Urinary bladder (tissue), 4 donors: ENCODE results near the gene SNF8. TPM values are rescaled to one million over a fixed set of nuclear protein-coding genes. Genes with fewer than 3 reads are reported as not detected.

Experiments used
- DNase-seq: peaks from one replicate; pipeline ENCODE4 v3.0.0-alpha.2; 2015; ENCODE audit errors: extremely low spot score
- H3K27ac ChIP-seq: one replicate; pipeline ENCODE4 v1.5.1; 2013; ENCODE audit warnings: low read depth, mild to moderate bottlenecking, moderate library complexity
- H3K36me3 ChIP-seq: one replicate; pipeline ENCODE4 v1.6.1; 2013; ENCODE audit warnings: mild to moderate bottlenecking, moderate library complexity; ENCODE audit not compliant: insufficient read depth
- H3K4me1 ChIP-seq: one replicate; pipeline ENCODE4 v1.6.1; 2013; ENCODE audit warnings: mild to moderate bottlenecking, moderate library complexity; ENCODE audit not compliant: insufficient read depth
- H3K4me3 ChIP-seq: one replicate; pipeline ENCODE4 v1.5.1; 2013; ENCODE audit warnings: low read depth, low read length
- WGBS: extraction: QIAGEN DNeasy Blood & Tissue Kit; methylation state at CpG from one replicate; pipeline ENCODE4 v1.1.7; 2013; 5-methylcytosine and 5-hydroxymethylcytosine counted together
- polyA plus RNA-seq: library from polyadenylated mRNA; stranded (reverse); fragments of 200-250 nt; gene quantifications from one replicate; pipeline ENCODE4 v1.2.3, GENCODE V29; 2013
- total RNA-seq: library from RNA; depleted of rRNA; stranded (reverse); fragments of >200 nt; gene quantifications from one replicate; pipeline ENCODE4 v1.2.3, GENCODE V29; 2014
- donor health status: healthy with polysubstance abuse.
- donor health status: healthy.

The SNF8 gene
- total and polyA plus RNA-seq, 2 donors = 31.7 to 126 TPM

DNA sequence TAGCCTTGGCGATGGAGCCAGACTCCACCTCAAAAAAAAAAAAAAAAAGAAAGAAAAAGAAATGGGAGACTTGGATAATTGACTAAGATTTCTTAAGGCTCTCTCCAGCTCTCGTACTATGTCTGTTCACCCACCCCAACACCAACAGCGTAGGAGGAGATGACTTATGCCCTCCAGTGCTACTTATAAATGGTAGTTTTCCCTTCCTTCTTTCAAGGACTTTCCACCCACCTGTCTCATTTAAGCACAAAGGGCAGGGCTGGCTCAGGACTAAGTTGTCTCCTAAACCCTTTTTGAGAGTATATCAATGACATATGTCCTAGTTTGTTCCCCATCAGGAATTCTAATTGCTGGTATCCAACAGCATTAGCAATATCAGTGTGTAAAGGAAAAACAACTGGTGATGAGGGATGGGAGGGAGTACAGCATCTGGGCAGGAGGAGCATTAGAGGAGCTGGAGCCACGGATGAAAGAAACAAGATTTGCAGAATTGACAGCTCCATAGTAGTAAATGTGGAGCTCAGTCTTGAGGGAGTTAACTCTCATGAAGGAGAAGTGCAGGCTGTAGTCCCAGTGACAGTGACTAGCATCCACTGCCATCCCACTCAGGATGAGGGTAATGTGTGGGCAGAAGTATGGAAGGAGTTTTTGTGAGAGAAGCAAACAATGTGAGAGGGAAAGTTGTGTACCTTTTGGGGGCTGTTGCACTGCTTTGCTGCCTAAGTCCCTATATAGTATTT, 19.2 kb downstream of the SNF8 start:
- no peaks in the 10 kb centered on the region for H3K4me1 ChIP-seq
- 75% methylated on average over 4 of the region's 4 CpGs for WGBS
- peaks cover 1% of the 10 kb centered on the region for H3K36me3 ChIP-seq
- no peak for DNase-seq
- H3K4me3 ChIP-seq = no peak overlapping the region
- no peak overlapping the region for H3K27ac ChIP-seq

- H3K4me3 ChIP-seq = no peak overlapping the region
- peaks cover 3% of the 10 kb centered on the region for H3K4me1 ChIP-seq
- H3K27ac ChIP-seq = no peak overlapping the region
- H3K36me3 ChIP-seq = peaks cover 6% of the 10 kb centered on the region
- no peak for DNase-seq
- 79% methylated on average over 5 of the region's 5 CpGs for WGBS
These were observed 29.0 kb downstream of the SNF8 start for GRCh38 chr17:48915459-48916282.

DNA sequence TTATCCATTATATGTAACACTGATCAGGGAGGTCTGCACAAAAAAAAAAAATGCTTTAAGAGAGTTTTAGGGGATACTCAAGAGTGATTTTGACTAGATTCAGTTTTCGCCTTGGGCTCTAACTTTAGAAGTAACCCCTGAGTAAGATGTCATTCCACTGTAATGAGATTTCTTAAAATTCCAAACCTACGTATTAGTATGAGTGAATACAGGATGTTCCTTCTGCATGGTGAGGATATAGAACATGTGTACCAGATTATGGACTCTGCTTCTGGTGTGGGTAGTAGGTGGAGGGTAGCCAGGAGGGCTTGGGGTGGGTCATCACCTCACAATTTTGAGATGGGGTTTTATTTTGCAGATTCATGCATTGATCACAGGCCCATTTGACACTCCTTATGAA, 32.2 kb downstream of the SNF8 start:
- WGBS = 88% methylated on average over 2 of the region's 2 CpGs
- Histone ChIP-seq H3K4me1 (peaks cover 3% of the 10 kb centered on the region), H3K4me3 (no peak overlapping the region), H3K36me3 (peaks cover 3% of the 10 kb centered on the region), H3K27ac (no peak overlapping the region)
- DNase-seq = no peak

DNA sequence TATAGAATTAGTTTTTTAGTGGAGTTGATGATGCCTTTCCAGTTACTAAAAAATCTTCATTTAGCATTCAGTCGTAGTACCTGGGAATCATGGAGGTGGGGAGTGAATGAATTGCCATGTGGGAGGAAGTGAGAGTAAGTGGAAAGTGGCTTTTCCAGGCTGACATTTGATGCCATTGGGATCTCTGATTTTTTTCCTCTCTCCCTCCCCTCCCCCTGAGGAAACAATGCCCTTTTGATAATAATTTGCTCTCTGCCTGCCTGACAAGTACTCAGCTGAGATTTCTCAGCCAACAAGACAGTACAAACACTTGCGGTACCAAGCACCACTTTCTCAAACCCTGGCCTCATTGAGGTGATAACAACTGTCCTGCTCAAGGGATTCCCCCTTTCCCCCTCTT, 34.3 kb downstream of the SNF8 start:
- 62% methylated on average over 2 of the region's 2 CpGs for WGBS
- peaks cover 3% of the 10 kb centered on the region for H3K36me3 ChIP-seq
- no peak for DNase-seq
- no peak overlapping the region for H3K4me3 ChIP-seq
- H3K4me1 ChIP-seq = peaks cover 3% of the 10 kb centered on the region
- H3K27ac ChIP-seq = no peak overlapping the region

DNA sequence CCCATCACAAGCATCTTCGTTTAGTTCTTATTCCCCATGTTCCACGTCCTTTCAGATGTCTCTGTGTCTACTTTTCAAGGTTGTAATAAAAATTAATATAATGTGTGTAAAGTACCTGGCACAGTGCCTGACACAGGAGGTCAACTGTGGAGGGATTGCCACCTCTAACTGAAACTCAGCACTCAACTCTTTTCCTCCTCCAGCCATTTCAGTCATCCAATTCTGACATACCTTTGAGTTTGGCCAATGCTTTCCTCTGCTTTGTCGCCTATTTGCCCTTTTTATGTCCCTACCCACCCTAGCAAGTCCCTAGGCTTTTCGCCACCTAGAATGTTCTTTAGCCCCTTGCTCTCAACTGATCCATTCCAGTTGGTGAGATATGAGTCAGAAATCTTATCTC, 34.9 kb downstream of the SNF8 start:
- DNase-seq = no peak
- WGBS = 54% methylated on average over 4 of the region's 4 CpGs
- Histone ChIP-seq H3K36me3 (peaks cover 3% of the 10 kb centered on the region), H3K27ac (no peak overlapping the region), H3K4me3 (no peak overlapping the region), H3K4me1 (peaks cover 3% of the 10 kb centered on the region)

DNA sequence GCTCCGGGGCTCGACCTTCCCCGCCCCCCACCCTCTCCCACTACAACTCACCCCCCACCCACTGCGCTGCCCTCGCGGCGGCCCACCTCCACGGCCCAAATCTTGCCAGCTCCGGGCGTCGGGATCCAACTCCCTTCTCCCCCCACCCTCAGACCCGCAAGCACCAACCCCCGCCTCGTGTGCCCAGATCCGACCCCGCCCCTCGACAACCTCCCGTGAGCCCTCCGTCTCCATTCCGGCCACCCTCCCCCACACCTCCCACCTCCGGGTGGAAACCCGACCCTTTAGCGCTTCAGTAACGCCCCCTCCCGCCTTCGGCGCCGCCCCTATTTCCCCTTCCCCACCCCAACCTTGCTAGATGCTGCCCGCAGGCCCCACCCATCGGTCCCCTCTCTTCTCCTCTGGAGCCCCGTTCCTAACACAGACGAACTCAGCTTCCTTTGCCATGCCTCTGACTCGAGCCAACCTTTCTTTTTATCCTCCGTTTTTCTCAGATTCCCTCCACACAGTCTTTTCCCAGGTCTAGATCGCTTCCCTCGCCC, 35.7 kb downstream of the SNF8 start:
- WGBS = 1% methylated on average over 36 of the region's 36 CpGs
- DNase-seq = peak; percentile 67
- Histone ChIP-seq H3K4me3 (peak overlapping the region; percentile 100), H3K27ac (peak overlapping the region; percentile 95), H3K36me3 (peaks cover 3% of the 10 kb centered on the region), H3K4me1 (peaks cover 3% of the 10 kb centered on the region)

DNA sequence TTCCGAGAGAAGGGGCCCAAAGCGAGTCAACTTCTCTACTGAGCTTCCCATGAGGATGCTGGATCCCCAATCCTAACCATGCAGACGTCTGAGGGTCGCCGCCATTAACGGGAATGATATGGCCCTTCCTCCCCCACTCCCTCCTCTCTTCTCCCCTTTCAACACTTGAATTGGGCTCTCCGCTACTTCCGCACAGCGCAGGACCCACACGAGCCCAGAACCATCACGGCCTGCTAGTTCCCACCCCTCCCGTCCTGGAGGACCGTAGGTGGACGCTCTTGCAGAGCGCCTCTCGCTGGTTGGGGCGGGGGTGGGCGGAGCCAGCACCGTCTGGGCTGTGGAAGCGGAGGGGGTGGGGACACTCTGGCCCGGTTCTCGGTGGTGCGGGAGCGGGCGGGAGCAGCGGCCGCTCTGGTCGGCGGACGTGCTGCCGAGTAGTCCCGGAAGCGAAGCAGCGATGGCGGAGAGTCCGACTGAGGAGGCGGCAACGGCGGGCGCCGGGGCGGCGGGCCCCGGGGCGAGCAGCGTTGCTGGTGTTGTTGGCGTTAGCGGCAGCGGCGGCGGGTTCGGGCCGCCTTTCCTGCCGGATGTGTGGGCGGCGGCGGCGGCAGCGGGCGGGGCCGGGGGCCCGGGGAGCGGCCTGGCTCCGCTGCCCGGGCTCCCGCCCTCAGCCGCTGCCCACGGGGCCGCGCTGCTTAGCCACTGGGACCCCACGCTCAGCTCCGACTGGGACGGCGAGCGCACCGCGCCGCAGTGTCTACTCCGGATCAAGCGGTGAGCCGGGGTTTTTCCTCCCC, 36.4 kb downstream of the SNF8 start, which contains the start of gene UBE2Z:
Gene UBE2Z, plus strand, starts transcription at position 361 of the 797 bp plus-strand sequence. Its CDS starts 97 bp downstream, at position 458.
- Histone ChIP-seq H3K27ac (peak within 1 kb of the TSS; percentile 95), H3K36me3 (no peaks in the 10 kb centered on the region), H3K4me3 (peak within 1 kb of the TSS; percentile 100), H3K4me1 (peaks cover 3% of the 10 kb centered on the region)
- WGBS = under 1% methylated on average over 81 of the region's 81 CpGs
- DNase-seq = peak; percentile 85

- H3K36me3 ChIP-seq = no peaks in the 10 kb centered on the region
- peak overlapping the region; percentile 53 for H3K27ac ChIP-seq
- peak overlapping the region; percentile 100 for H3K4me3 ChIP-seq
- H3K4me1 ChIP-seq = peaks cover 3% of the 10 kb centered on the region
- 27% methylated on average over 2 of the region's 2 CpGs for WGBS
- DNase-seq = peak; percentile 45
These were observed 37.0 kb downstream of the SNF8 start for GRCh38 chr17:48907713-48908046.

DNA sequence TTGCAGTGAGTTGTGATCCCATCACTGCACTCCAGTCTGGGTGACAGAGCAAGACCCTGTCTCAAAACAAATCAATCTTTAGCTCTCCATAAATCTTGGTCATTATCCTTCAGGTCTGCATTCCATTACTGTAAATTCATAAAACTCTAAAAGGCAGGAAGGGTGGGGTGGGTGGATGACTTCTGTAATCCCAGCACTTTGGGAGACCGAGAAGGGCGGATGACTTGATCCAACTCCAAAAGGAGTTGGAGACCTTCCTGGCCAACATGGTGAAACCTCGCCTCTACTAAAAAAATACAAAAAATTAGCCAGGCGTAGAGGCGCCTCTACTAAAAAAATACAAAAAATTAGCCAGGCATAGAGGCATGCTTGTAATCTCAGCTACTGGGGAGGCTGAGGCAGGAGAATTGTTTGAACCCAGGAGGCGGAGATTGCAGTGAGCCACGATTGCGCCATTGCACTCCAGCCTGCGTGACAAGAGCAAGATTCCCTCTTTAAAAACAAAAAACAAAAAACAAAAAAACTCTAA, 38.6 kb downstream of the SNF8 start:
- Histone ChIP-seq H3K36me3 (no peaks in the 10 kb centered on the region), H3K27ac (no peak overlapping the region), H3K4me1 (no peaks in the 10 kb centered on the region), H3K4me3 (no peak overlapping the region)
- WGBS = 68% methylated on average over 9 of the region's 9 CpGs
- DNase-seq = no peak

DNA sequence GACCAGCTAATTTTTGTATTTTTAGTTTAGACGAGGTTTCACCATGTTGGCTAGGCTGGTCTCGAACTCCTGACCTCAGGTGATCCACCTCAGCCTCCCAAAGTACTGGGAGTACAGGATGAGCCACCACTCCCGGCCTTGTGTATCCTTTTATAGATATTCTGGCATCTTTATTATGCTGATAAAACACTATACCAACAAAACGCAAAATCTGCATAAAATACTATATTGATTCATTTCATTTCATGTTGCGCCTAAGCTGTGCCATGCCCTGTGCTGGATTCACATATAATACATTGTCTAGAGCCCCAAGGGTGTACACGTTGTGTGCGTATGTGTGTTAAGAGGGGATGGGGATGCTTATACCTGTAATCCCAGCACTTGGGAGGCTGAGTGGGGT, 40.2 kb downstream of the SNF8 start:
- Histone ChIP-seq H3K36me3 (no peaks in the 10 kb centered on the region), H3K4me1 (no peaks in the 10 kb centered on the region), H3K27ac (no peak overlapping the region), H3K4me3 (no peak overlapping the region)
- WGBS = 86% methylated on average over 7 of the region's 7 CpGs
- no peak for DNase-seq

- Histone ChIP-seq H3K4me1 (no peaks in the 10 kb centered on the region), H3K36me3 (no peaks in the 10 kb centered on the region), H3K27ac (no peak overlapping the region), H3K4me3 (no peak overlapping the region)
- WGBS = 94% methylated on average over 1 of the region's 1 CpG
- no peak for DNase-seq
These were observed 41.2 kb downstream of the SNF8 start for GRCh38 chr17:48903401-48903800.

DNA sequence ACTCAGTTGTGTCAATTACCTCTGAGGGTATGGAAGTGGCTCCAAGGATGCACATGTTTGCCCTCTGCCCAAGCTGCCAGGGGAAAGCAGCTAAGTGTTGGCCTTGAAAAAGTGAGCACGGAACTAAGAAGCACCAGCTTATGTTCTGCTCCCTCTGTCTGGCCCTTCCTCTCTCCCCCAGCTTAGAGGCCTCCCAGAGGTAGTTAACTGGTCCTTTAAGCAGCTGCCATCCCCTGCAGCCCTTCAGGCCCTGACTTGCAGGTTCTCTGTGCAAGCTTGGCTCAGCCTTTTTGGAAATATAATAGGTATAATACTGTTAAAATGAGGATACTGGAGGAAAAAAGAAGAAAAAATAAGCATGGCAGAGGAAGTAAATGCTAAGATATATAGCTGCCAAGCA, 43.4 kb downstream of the SNF8 start:
- no peak for DNase-seq
- Histone ChIP-seq H3K4me3 (no peak overlapping the region), H3K4me1 (no peaks in the 10 kb centered on the region), H3K27ac (no peak overlapping the region), H3K36me3 (no peaks in the 10 kb centered on the region)
- 63% methylated on average over 1 of the region's 1 CpG for WGBS

- DNase-seq = no peak
- WGBS = 87% methylated on average over 3 of the region's 3 CpGs
- Histone ChIP-seq H3K27ac (no peak overlapping the region), H3K4me1 (no peaks in the 10 kb centered on the region), H3K4me3 (no peak overlapping the region), H3K36me3 (no peaks in the 10 kb centered on the region)
These were observed 49.8 kb downstream of the SNF8 start for GRCh38 chr17:48894886-48895285.
